Measurements from ENCODE around the gene TOMM22.

Gene TOMM22

GRCh38 chr22:38700789-38701628 is 19.3 kb downstream of the TOMM22 start, which contains the start of gene JOSD1 (continued):
- TF ChIP-seq ZNF280C (tag by site-specific recombination; IDR thresholded peaks at IDR 0.05) (no peak), ZNF610 (tag by site-specific recombination; IDR thresholded peaks at IDR 0.05; ENCODE audit: borderline replicate concordance) (peak; percentile 96), SP3 (tag by site-specific recombination; IDR thresholded peaks at IDR 0.05) (peak; percentile 59), ZNF521 (tag by site-specific recombination; IDR thresholded peaks at IDR 0.05) (no peak), ZNF777 (tag by site-specific recombination; IDR thresholded peaks at IDR 0.05; ENCODE audit: borderline replicate concordance) (0 out of 2 replicates have a peak, but pooled peaks have one; percentile 53), ZNF621 (tag by site-specific recombination; IDR thresholded peaks at IDR 0.05) (no peak), PRDM2 (tag by site-specific recombination; IDR thresholded peaks at IDR 0.05; ENCODE audit: borderline replicate concordance) (no peak), ZNF704 (tag by site-specific recombination; IDR thresholded peaks at IDR 0.05) (no peak), ZNF354C (tag by site-specific recombination; IDR thresholded peaks at IDR 0.05; ENCODE audit: borderline replicate concordance, low read depth) (no peak), ZNF837 (tag by site-specific recombination; IDR thresholded peaks at IDR 0.05) (peak; percentile 64; the same call in 1 of the 2 replicates), ZNF133 (tag by site-specific recombination; IDR thresholded peaks at IDR 0.05) (no peak; the same call in 1 of the 2 replicates), ZNF148 (tag by site-specific recombination; IDR thresholded peaks at IDR 0.05; ENCODE audit: borderline replicate concordance) (peak; percentile 56; the same call in 1 of the 2 replicates), ZNF701 (tag by site-specific recombination; IDR thresholded peaks at IDR 0.05) (0 out of 2 replicates have a peak, but pooled peaks have one; percentile 58), ZNF513 (tag by site-specific recombination; IDR thresholded peaks at IDR 0.05) (no peak), GLI2 (tag by site-specific recombination; IDR thresholded peaks at IDR 0.05; ENCODE audit: borderline replicate concordance, low read depth) (0 out of 2 replicates have a peak, but pooled peaks have one; percentile 7), ZNF596 (tag by site-specific recombination; IDR thresholded peaks at IDR 0.05) (no peak), ZBTB48 (tag by site-specific recombination; IDR thresholded peaks at IDR 0.05) (peak; percentile 98), ZNF549 (tag by site-specific recombination; IDR thresholded peaks at IDR 0.05) (no peak), ZNF658 (tag by site-specific recombination; IDR thresholded peaks at IDR 0.05) (no peak), ZBTB21 (tag by site-specific recombination; IDR thresholded peaks at IDR 0.05) (peak; percentile 99), ZNF248 (tag by site-specific recombination; IDR thresholded peaks at IDR 0.05) (no peak), SP2 (tag by site-specific recombination; IDR thresholded peaks at IDR 0.05) (peak; percentile 60), ZNF10 (tag by site-specific recombination; IDR thresholded peaks at IDR 0.05) (peak; percentile 66)
- TF ChIP-seq, protein P1, sequence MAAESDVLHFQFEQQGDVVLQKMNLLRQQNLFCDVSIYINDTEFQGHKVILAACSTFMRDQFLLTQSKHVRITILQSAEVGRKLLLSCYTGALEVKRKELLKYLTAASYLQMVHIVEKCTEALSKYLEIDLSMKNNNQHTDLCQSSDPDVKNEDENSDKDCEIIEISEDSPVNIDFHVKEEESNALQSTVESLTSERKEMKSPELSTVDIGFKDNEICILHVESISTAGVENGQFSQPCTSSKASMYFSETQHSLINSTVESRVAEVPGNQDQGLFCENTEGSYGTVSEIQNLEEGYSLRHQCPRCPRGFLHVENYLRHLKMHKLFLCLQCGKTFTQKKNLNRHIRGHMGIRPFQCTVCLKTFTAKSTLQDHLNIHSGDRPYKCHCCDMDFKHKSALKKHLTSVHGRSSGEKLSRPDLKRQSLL (tag by site-specific recombination; IDR thresholded peaks at IDR 0.05) = no peak

All from HEK293 (cell line).